Ectodermal cell (in vitro differentiated cells): Measurements from ENCODE around the gene PCDH17. TPM values are rescaled to one million over a fixed set of nuclear protein-coding genes. Genes with fewer than 3 reads are reported as not detected.

Experiments used
- H3K27ac ChIP-seq: 2 replicates; pipeline ENCODE4 v1.7.0; 2013; ENCODE audit warnings: mild to moderate bottlenecking, low read depth, low read length; ENCODE audit not compliant: insufficient read depth, poor library complexity, severe bottlenecking
- H3K27me3 ChIP-seq: 2 replicates; pipeline ENCODE4 v1.7.0; 2013; ENCODE audit warnings: mild to moderate bottlenecking, low read length; ENCODE audit not compliant: insufficient read depth, control insufficient read depth, poor library complexity, severe bottlenecking
- H3K36me3 ChIP-seq: one replicate; pipeline ENCODE4 v1.7.0; 2013; ENCODE audit warnings: low read length; ENCODE audit not compliant: control insufficient read depth, insufficient read depth
- H3K4me1 ChIP-seq: one replicate; pipeline ENCODE4 v1.7.0; 2013; ENCODE audit warnings: low read length; ENCODE audit not compliant: control insufficient read depth, insufficient read depth
- H3K4me3 ChIP-seq: 2 replicates; pipeline ENCODE4 v1.7.0; 2013; ENCODE audit warnings: low read depth, low read length, control low read depth; ENCODE audit not compliant: insufficient read depth
- H3K9me3 ChIP-seq: 2 replicates; pipeline ENCODE4 v1.7.0; 2013; ENCODE audit warnings: mild to moderate bottlenecking, low read length, moderate library complexity; ENCODE audit not compliant: control insufficient read depth
- WGBS, 2 experiments: methylation state at CpG; one replicate each; pipeline ENCODE4 v1.1.7; 2013; ENCODE audit warnings: missing lambda C conversion rate in 2 of 2; 5-methylcytosine and 5-hydroxymethylcytosine counted together
- polyA plus RNA-seq, 4 experiments: library from polyadenylated mRNA; stranded (reverse); fragments of 50-300 nt; gene quantifications; one replicate each; pipeline ENCODE4 v1.2.3, GENCODE V29; 2013

Gene PCDH17, protein sequence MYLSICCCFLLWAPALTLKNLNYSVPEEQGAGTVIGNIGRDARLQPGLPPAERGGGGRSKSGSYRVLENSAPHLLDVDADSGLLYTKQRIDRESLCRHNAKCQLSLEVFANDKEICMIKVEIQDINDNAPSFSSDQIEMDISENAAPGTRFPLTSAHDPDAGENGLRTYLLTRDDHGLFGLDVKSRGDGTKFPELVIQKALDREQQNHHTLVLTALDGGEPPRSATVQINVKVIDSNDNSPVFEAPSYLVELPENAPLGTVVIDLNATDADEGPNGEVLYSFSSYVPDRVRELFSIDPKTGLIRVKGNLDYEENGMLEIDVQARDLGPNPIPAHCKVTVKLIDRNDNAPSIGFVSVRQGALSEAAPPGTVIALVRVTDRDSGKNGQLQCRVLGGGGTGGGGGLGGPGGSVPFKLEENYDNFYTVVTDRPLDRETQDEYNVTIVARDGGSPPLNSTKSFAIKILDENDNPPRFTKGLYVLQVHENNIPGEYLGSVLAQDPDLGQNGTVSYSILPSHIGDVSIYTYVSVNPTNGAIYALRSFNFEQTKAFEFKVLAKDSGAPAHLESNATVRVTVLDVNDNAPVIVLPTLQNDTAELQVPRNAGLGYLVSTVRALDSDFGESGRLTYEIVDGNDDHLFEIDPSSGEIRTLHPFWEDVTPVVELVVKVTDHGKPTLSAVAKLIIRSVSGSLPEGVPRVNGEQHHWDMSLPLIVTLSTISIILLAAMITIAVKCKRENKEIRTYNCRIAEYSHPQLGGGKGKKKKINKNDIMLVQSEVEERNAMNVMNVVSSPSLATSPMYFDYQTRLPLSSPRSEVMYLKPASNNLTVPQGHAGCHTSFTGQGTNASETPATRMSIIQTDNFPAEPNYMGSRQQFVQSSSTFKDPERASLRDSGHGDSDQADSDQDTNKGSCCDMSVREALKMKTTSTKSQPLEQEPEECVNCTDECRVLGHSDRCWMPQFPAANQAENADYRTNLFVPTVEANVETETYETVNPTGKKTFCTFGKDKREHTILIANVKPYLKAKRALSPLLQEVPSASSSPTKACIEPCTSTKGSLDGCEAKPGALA (N-terminal part only)
- 2.8 TPM for polyA plus RNA-seq (2013, experiment 1 of 4)
- polyA plus RNA-seq (2013, experiment 2 of 4) = 3.8 TPM
- polyA plus RNA-seq (2013, experiment 3 of 4) = 4.8 TPM
- 6.3 TPM for polyA plus RNA-seq (2013, experiment 4 of 4)

DNA sequence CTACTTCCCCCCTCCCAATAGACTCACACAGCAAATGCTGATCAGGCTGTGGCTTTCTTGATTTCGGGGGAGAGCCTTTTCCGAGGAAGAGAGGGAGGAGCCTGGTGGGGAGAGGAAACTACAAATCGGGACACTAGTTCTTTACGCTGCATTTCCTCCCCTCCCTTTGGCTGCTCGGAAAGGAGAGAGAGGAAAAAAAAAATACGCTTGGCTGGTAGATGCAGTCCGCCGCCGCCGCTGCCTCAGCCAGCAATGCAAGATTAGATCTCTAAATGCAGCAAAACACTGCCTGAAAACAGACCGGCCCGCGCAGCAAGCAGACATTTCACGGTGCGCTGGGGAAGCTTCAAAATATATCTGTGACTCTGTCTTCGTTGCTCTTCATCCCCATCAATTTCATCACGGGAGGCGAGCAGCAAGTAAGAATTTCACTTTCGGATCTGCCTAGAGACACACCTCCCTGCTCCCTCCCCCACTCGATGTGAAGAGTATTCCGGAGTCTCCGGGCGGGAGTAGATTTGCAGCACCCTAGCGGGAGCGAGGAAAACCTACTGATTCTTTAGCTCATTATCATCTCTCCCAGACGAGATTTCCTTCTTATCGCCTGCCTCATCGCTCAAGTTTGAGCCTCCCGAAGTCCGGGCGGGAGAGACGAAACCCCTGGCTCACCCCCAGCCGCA is at the start of gene PCDH17:
Gene PCDH17 (plus strand): TSS at position 149 of the 680 bp plus-strand sequence. CDS start 803 bp downstream, outside the sequence.
- peaks cover 11% of the 10 kb centered on the region for H3K4me1 ChIP-seq
- H3K9me3 ChIP-seq = no peaks in the 10 kb centered on the region
- no peaks in the 10 kb centered on the region for H3K36me3 ChIP-seq
- peak within 1 kb of the TSS; percentile 53 for H3K4me3 ChIP-seq
- WGBS, 2 experiments = 0% methylated on average over 33 of the region's 33 CpGs
- peaks cover 88% of the 10 kb centered on the region for H3K27me3 ChIP-seq
- no peak within 1 kb of the TSS for H3K27ac ChIP-seq

DNA sequence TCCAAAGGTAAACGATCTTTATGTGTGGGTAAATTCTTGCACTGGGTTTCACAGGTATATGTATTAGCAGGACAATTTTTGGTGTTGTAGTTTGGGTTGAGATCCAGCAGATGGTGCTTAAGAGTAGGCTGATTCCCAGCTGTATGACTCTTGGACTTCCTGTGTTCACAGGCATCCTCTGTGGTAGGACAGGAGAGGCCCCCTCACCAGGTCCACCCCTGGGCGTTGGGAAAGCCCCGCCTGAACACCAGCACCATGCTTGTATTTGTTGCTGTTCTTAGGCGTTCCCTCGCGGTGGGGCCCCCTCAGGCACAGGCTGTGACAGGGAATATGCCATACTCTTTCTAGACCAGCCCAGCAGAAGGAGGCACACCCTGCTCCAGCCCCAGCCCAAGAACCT is 49.5 kb upstream of the PCDH17 start:
- Histone ChIP-seq H3K36me3 (no peaks in the 10 kb centered on the region), H3K4me3 (no peak overlapping the region), H3K27me3 (no peaks in the 10 kb centered on the region), H3K9me3 (no peaks in the 10 kb centered on the region), H3K4me1 (no peaks in the 10 kb centered on the region), H3K27ac (no peak overlapping the region)
- WGBS, 2 experiments = 86 to 93% methylated on average over 6 of the region's 6 CpGs

DNA sequence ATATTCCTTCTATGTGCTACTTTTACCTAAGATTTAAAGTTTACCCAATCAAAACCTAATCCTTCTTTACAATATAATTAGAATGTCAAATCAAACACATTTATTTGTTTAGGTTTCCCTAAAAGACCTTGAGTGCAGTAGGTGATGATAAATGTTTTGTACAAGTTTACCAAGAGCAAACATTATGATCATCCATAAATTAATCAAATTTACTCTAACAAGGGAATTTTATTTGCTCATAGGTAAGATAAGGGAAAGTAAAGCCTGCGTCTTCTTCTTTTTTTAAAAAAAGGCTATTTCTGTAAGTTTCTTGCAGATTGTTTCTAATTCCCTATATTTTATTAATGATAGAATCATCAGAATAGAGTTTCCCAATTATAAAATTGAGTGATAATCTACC is 48.0 kb upstream of the PCDH17 start:
- Histone ChIP-seq H3K4me1 (no peaks in the 10 kb centered on the region), H3K27me3 (no peaks in the 10 kb centered on the region), H3K4me3 (no peak overlapping the region), H3K9me3 (no peaks in the 10 kb centered on the region), H3K36me3 (no peaks in the 10 kb centered on the region), H3K27ac (no peak overlapping the region)
- WGBS, 2 experiments = 100% methylated on average over 1 of the region's 1 CpG; no CpG with 5 or more reads in 1 of the 2 experiments

DNA sequence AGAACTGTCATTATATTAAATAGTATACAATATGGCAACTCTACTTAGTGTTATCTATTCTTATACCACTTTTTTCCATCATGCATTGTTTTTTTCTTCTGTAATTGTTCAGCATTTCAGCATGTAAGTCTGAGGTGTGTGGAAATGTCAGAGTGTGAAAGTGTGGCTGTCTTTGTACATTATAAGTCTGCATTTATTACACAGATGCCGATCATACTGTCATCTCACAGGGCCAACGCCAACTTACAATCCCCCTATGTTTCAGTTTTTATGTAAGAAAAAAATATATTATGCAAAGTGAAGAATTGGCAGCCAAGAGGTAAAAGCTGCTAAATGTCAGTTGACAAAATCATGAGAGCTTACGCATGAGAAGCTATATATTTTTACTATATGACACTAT is 42.9 kb upstream of the PCDH17 start:
- no peaks in the 10 kb centered on the region for H3K9me3 ChIP-seq
- no peaks in the 10 kb centered on the region for H3K36me3 ChIP-seq
- no peak overlapping the region for H3K27ac ChIP-seq
- WGBS, 2 experiments = 93% methylated on average over 3 of the region's 3 CpGs; no CpG with 5 or more reads in 1 of the 2 experiments
- H3K4me1 ChIP-seq = no peaks in the 10 kb centered on the region
- H3K27me3 ChIP-seq = no peaks in the 10 kb centered on the region
- H3K4me3 ChIP-seq = no peak overlapping the region

DNA sequence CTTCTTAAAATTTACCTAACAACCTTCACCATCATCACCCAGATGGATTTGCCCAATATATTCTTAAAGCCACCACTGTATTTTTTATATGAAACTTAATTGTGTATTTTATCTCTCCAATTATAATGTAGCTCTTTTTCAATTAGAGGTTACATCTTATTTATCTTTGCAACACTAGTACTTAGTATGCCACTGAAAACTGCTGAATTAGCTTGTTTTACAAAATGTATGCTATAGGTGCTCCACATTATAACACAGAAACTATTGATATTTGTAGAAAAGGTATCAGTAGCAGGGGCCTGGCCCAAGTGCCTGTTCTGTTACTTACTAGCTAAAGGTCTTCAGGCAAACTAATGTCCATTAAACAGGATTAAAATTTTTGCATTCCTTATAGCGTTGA is 35.8 kb upstream of the PCDH17 start:
- no peaks in the 10 kb centered on the region for H3K36me3 ChIP-seq
- no CpG with 5 or more reads among the region's 1 CpG for WGBS, 2 experiments
- H3K4me1 ChIP-seq = no peaks in the 10 kb centered on the region
- H3K4me3 ChIP-seq = no peak overlapping the region
- H3K9me3 ChIP-seq = no peaks in the 10 kb centered on the region
- no peak overlapping the region for H3K27ac ChIP-seq
- H3K27me3 ChIP-seq = no peaks in the 10 kb centered on the region

DNA sequence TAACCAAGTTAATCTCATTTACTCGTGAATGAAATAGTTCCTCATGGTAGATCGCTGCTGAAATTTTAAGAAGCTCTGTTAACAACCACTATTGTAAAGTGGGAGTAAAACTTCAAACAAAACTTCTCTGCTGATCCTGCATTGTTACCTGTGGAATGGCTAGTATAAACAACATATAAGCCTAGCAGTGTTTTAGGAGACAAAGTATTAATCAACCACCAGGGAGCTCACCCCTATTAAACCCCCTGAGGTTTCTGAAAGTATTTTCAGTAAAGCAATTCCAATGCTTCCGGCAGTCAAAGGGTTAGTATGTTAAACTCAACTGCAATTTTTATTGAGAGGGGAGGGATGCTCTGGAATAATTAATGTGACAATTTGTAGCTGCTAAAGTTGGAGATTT is 30.0 kb upstream of the PCDH17 start:
- WGBS, 2 experiments = 32 to 40% methylated on average over 3 of the region's 3 CpGs
- Histone ChIP-seq H3K27ac (no peak overlapping the region), H3K27me3 (no peaks in the 10 kb centered on the region), H3K36me3 (no peaks in the 10 kb centered on the region), H3K4me1 (peaks cover 4% of the 10 kb centered on the region), H3K9me3 (no peaks in the 10 kb centered on the region), H3K4me3 (no peak overlapping the region)

DNA sequence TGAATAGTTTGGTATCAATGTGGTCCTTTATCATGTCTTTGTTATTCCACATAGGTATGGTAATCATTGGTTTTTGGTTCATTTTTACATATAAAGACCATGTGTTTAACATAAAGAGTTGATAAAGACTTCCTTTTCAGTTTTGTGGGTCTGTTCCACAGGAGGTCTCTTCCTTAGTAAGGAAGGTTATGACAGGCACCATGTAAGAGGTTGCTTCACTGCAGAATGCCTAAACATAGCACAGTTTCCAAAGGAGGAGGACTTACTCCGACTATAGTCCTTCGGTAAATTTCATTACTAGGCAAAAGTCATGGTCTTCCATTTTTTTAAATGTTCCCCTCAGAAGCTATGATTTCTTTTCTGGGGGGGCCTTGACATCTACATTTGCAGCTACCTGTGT is 27.1 kb upstream of the PCDH17 start:
- peaks cover 4% of the 10 kb centered on the region for H3K4me1 ChIP-seq
- H3K27ac ChIP-seq = no peak overlapping the region
- H3K27me3 ChIP-seq = no peaks in the 10 kb centered on the region
- no peak overlapping the region for H3K4me3 ChIP-seq
- H3K9me3 ChIP-seq = no peaks in the 10 kb centered on the region
- H3K36me3 ChIP-seq = no peaks in the 10 kb centered on the region
- 27 to 40% methylated on average over 2 of the region's 2 CpGs for WGBS, 2 experiments

DNA sequence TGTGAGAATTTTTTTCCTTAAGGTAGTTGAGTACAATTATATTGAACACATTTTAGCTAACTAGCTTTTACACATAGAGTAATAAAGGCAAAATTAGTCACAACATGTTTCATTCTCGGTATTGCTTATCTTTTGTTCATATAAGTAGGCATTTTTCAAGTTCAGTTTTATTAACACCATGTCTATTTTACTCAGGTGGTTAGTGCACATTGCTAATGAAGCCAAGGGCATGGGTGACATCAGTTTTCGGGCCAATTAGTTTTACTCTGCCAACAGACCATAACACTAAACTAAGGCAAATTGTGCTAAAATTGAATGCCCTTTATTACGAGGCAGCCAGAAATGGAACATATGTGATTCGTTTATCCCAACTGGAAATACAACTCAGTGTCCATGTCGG is 19.6 kb upstream of the PCDH17 start:
- H3K36me3 ChIP-seq = no peaks in the 10 kb centered on the region
- no peak overlapping the region for H3K4me3 ChIP-seq
- WGBS, 2 experiments = 91 to 98% methylated on average over 4 to 5 of the region's 5 CpGs
- no peak overlapping the region for H3K27ac ChIP-seq
- no peaks in the 10 kb centered on the region for H3K27me3 ChIP-seq
- no peaks in the 10 kb centered on the region for H3K4me1 ChIP-seq
- H3K9me3 ChIP-seq = no peaks in the 10 kb centered on the region

DNA sequence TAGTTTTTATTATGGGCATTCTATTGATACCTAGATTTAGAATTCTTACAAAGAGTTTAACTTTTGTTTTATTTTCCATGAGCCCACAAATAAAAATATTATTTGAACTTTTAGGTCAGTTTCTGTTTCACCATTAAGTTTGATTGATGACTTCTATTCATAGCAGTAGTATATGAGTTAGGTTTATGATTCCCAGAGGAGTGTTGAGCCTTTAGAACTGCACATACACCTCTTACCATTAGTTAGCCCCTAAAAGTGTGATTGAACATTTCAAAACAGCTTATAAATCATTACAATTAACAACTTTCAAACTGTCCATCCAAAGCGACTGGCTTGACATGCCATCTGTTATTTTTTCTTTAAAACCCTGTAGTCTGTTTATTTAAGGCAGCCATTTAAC is 19.0 kb upstream of the PCDH17 start:
- H3K4me3 ChIP-seq = no peak overlapping the region
- no peaks in the 10 kb centered on the region for H3K36me3 ChIP-seq
- 100% methylated on average over 1 of the region's 1 CpG for WGBS, 2 experiments
- no peaks in the 10 kb centered on the region for H3K9me3 ChIP-seq
- H3K4me1 ChIP-seq = no peaks in the 10 kb centered on the region
- no peak overlapping the region for H3K27ac ChIP-seq
- H3K27me3 ChIP-seq = no peaks in the 10 kb centered on the region
